Measurements from ENCODE around the gene PLEKHG5. TPM values are rescaled to one million over a fixed set of nuclear protein-coding genes. Genes with fewer than 3 reads are reported as not detected.
"Not testable (repeated sequence)": the region's sequence is repeated elsewhere in the genome, so short reads cannot be mapped to it uniquely, and the experiment has no call there.

The PLEKHG5 gene
- total and polyA plus RNA-seq, 2 donors (not counting 1 experiment from before 2014, with no cell fraction given): 0.42 to 3.3 TPM

DNA sequence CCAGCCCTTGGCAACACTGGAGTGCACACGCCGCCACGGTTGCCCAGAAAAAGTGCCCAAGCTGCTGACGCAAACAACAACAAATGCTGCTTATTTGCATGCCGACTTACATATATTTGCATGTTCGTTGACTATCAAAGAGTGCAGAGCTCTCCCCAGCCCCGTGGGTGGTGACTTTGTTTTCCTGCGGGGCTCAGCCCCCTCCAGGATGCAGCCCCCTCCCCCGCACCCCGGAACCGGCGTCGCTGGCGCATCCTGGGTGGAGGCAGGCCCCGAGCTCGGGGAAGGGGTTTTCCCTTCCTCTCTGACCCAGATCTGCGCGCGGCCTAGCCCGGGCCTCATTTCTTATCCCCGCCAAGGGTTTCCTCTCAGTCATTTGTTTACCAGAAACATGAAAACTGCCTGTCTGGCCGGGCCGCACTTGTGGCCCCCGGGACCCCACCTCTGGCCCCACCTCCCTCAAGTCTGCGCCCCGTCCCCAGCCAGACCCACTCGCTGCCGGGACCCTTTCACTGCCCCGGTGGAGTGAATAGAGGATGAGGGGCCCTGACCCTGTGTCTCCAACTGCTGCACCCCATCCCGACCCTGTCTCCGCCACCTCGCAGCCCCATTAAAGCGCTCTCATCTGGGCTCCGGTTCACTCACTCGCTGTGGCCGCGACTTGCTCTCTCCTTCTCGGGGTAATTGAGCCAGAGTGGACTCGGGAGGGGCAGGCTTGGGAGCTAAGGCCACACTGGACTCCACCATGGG, 31.0 kb downstream of the PLEKHG5 start:
- Histone ChIP-seq H3K36me3 (ENCODE audit: control insufficient read depth, insufficient read depth, low read length) (no peaks in the 10 kb centered on the region), H3K9ac (ENCODE audit: insufficient read depth, low read length) (no peak overlapping the region), H3K4me3 (replicated peaks in 1 of 4; ENCODE audit: control extremely low read depth in 1 of 4, insufficient read depth in 1 of 4, low read depth in 3 of 4, low read length in 4 of 4) (no peak overlapping the region), H3K4me2 (ENCODE audit: extremely low read depth, insufficient read depth, low read length) (no peak overlapping the region), H3K4me1 (ENCODE audit: control insufficient read depth, extremely low read depth, insufficient read depth, low read length) (no peaks in the 10 kb centered on the region), H4K20me1 (ENCODE audit: control insufficient read depth, extremely low read depth, insufficient read depth, low read length) (no peaks in the 10 kb centered on the region), H3K79me2 (ENCODE audit: control insufficient read depth, insufficient read depth, low read length) (no peaks in the 10 kb centered on the region), H3K9me3 (ENCODE audit: control insufficient read depth, insufficient read depth, low read depth, low read length) (no peaks in the 10 kb centered on the region), H3K27me3 (ENCODE audit: control insufficient read depth, insufficient read depth, low read length) (peaks cover 16% of the 10 kb centered on the region), H2AFZ (ENCODE audit: low read length) (no peak overlapping the region), H3K27ac (ENCODE audit: insufficient read depth, low read length) (no peak overlapping the region)
- TF ChIP-seq EZH2 (IDR thresholded peaks at IDR 0.05; ENCODE audit: low read length, missing control alignments): no peak
- TF ChIP-seq, protein P1, sequence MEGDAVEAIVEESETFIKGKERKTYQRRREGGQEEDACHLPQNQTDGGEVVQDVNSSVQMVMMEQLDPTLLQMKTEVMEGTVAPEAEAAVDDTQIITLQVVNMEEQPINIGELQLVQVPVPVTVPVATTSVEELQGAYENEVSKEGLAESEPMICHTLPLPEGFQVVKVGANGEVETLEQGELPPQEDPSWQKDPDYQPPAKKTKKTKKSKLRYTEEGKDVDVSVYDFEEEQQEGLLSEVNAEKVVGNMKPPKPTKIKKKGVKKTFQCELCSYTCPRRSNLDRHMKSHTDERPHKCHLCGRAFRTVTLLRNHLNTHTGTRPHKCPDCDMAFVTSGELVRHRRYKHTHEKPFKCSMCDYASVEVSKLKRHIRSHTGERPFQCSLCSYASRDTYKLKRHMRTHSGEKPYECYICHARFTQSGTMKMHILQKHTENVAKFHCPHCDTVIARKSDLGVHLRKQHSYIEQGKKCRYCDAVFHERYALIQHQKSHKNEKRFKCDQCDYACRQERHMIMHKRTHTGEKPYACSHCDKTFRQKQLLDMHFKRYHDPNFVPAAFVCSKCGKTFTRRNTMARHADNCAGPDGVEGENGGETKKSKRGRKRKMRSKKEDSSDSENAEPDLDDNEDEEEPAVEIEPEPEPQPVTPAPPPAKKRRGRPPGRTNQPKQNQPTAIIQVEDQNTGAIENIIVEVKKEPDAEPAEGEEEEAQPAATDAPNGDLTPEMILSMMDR (conservative IDR thresholded peaks at IDR 0.05 in 1 of 2, IDR thresholded peaks at IDR 0.05 in 1 of 2; ENCODE audit: low read depth in 1 of 2, low read length in 2 of 2): no peak
- no peak for DNase-seq (ENCODE audit: low read depth in 2 of 2)

DNA sequence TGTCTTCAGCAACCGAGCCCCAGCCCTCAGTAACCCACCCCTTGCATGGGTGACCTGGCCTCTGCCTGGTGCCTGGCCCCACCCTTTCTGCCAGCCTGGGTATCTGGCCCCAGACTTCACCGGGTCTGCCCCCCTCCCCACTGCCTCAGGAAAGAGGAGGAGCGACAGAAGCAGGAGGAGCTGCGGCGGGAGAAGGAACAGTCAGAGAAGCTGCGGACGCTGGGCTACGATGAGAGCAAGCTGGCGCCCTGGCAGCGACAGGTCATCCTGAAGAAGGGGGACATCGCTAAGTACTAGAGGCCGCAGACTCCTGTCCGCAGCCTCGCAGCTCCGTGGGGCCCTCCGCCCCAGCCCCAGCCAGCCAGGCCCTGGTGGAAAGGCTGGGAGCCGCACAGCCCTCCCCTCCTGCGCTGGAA, 31.6 kb downstream of the PLEKHG5 start:
- H3K4me3 ChIP-seq (replicated peaks in 1 of 4; ENCODE audit: control extremely low read depth in 1 of 4, insufficient read depth in 1 of 4, low read depth in 3 of 4, low read length in 4 of 4): no peak overlapping the region
- H2AFZ ChIP-seq (ENCODE audit: low read length): no peak overlapping the region
- peaks cover 22% of the 10 kb centered on the region for H3K27me3 ChIP-seq (ENCODE audit: control insufficient read depth, insufficient read depth, low read length)
- no peaks in the 10 kb centered on the region for H3K36me3 ChIP-seq (ENCODE audit: control insufficient read depth, insufficient read depth, low read length)
- H3K27ac ChIP-seq (ENCODE audit: insufficient read depth, low read length): no peak overlapping the region
- no peak overlapping the region for H3K4me2 ChIP-seq (ENCODE audit: extremely low read depth, insufficient read depth, low read length)
- no peaks in the 10 kb centered on the region for H3K9me3 ChIP-seq (ENCODE audit: control insufficient read depth, insufficient read depth, low read depth, low read length)
- DNase-seq (ENCODE audit: low read depth in 2 of 2): no peak
- H3K4me1 ChIP-seq (ENCODE audit: control insufficient read depth, extremely low read depth, insufficient read depth, low read length): no peaks in the 10 kb centered on the region
- no peaks in the 10 kb centered on the region for H4K20me1 ChIP-seq (ENCODE audit: control insufficient read depth, extremely low read depth, insufficient read depth, low read length)
- no peak overlapping the region for H3K9ac ChIP-seq (ENCODE audit: insufficient read depth, low read length)
- TF ChIP-seq, protein P1 (conservative IDR thresholded peaks at IDR 0.05 in 1 of 2, IDR thresholded peaks at IDR 0.05 in 1 of 2; ENCODE audit: low read depth in 1 of 2, low read length in 2 of 2): no peak
- TF ChIP-seq EZH2 (IDR thresholded peaks at IDR 0.05; ENCODE audit: low read length, missing control alignments): peak; percentile 76
- no peaks in the 10 kb centered on the region for H3K79me2 ChIP-seq (ENCODE audit: control insufficient read depth, insufficient read depth, low read length)

DNA sequence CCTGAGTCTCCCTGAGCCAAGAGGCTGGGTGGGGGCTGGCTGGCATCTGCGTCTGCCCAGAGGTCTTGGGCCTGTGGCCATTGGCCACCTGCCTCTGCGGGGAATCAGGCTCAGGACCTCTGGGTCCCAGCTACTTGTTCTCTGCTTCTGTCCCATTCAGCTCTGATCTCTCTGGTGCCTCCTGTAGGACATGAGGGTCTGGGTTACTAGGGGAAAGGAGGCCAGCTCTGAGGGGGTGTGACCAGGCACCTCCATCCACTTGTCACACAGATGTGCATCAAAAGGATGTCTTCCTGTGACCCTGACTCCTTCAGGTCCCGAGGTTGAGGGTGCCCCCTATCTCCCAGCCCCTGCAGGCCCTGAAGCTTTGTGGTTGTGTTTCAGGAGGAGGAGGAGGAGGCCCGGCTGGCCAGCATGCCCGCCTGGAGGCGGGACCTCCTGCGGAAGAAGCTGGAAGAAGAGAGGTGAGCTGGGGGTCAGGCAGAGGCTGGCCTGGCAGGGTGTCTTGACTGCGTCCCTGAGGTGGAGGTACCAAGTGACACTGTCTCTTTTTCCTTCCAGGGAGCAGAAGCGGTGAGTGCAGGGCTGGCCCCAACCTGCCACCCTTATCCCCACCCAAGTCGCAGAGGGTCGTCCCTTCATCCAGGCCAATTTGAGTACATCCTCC, 34.5 kb downstream of the PLEKHG5 start:
- no peak for TF ChIP-seq EZH2 (IDR thresholded peaks at IDR 0.05; ENCODE audit: low read length, missing control alignments)
- TF ChIP-seq, protein P1 (conservative IDR thresholded peaks at IDR 0.05 in 1 of 2, IDR thresholded peaks at IDR 0.05 in 1 of 2; ENCODE audit: low read depth in 1 of 2, low read length in 2 of 2): no peak
- Histone ChIP-seq H3K27me3 (ENCODE audit: control insufficient read depth, insufficient read depth, low read length) (peaks cover 26% of the 10 kb centered on the region), H3K4me2 (ENCODE audit: extremely low read depth, insufficient read depth, low read length) (no peak overlapping the region), H2AFZ (ENCODE audit: low read length) (no peak overlapping the region), H3K27ac (ENCODE audit: insufficient read depth, low read length) (no peak overlapping the region), H3K9ac (ENCODE audit: insufficient read depth, low read length) (no peak overlapping the region), H4K20me1 (ENCODE audit: control insufficient read depth, extremely low read depth, insufficient read depth, low read length) (no peaks in the 10 kb centered on the region), H3K79me2 (ENCODE audit: control insufficient read depth, insufficient read depth, low read length) (no peaks in the 10 kb centered on the region), H3K4me1 (ENCODE audit: control insufficient read depth, extremely low read depth, insufficient read depth, low read length) (no peaks in the 10 kb centered on the region), H3K4me3 (replicated peaks in 1 of 4; ENCODE audit: control extremely low read depth in 1 of 4, insufficient read depth in 1 of 4, low read depth in 3 of 4, low read length in 4 of 4) (no peak overlapping the region), H3K9me3 (ENCODE audit: control insufficient read depth, insufficient read depth, low read depth, low read length) (no peaks in the 10 kb centered on the region), H3K36me3 (ENCODE audit: control insufficient read depth, insufficient read depth, low read length) (no peaks in the 10 kb centered on the region)
- DNase-seq (ENCODE audit: low read depth in 2 of 2): no peak

DNA sequence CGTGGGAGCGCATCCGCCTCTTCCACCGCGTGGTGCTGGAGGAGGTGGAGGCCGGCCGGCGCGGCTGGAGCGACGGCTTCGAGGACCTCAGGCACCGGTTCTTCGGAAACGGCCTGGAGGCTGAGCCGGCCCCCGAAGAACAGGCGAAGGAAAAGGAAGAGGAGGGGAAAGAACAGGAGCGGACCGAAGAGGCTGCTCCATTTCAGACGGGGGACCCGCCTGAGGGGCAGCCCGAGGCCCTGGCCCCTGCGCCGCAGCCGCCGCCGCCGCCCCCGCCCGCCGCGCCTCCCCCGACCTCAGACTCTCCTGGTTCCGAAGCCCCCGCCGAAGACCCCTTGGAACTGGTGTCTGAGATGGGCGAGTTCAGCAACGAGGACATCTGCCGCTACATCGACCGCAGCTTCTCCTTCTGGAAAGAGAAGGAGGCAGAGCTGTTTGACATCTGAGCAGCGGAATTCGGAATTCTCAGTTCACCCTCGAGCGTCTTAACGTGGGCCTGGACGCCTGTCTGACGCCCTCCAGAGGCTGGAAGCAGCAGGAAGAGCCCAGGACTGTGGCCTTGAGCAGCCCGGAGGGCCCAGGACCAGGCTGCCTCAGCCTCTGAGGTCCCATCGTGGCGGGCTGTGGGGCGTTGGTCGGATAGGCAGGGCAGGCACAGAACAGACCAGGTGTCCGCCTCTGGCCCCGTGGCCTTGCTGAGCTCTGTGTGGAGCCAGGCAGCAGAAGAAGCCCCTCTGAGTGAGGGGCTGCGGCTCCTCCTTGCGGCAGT, 35.5 kb downstream of the PLEKHG5 start:
- not testable (repeated sequence) for H3K4me2 ChIP-seq (ENCODE audit: extremely low read depth, insufficient read depth, low read length); H3K4me3 ChIP-seq (replicated peaks in 1 of 4; ENCODE audit: control extremely low read depth in 1 of 4, insufficient read depth in 1 of 4, low read depth in 3 of 4, low read length in 4 of 4); H2AFZ ChIP-seq (ENCODE audit: low read length); H3K4me1 ChIP-seq (ENCODE audit: control insufficient read depth, extremely low read depth, insufficient read depth, low read length); H4K20me1 ChIP-seq (ENCODE audit: control insufficient read depth, extremely low read depth, insufficient read depth, low read length); DNase-seq (ENCODE audit: low read depth in 2 of 2); H3K27ac ChIP-seq (ENCODE audit: insufficient read depth, low read length); H3K9me3 ChIP-seq (ENCODE audit: control insufficient read depth, insufficient read depth, low read depth, low read length); H3K9ac ChIP-seq (ENCODE audit: insufficient read depth, low read length); H3K36me3 ChIP-seq (ENCODE audit: control insufficient read depth, insufficient read depth, low read length); H3K79me2 ChIP-seq (ENCODE audit: control insufficient read depth, insufficient read depth, low read length)
- H3K27me3 ChIP-seq (ENCODE audit: control insufficient read depth, insufficient read depth, low read length): peaks cover 27% of the 10 kb centered on the region
